D721Med (cell line): ENCODE results near the gene CEBPB.

Experiments used
- DNase-seq: peaks from one replicate; pipeline ENCODE4 v3.0.0; 2011; ENCODE audit warnings: low spot score; ENCODE audit not compliant: insufficient read length
- FAIRE-seq: peaks from 2 replicates; lab custom pipeline; 2011; peaks lifted over from hg19 to GRCh38; lab: Jason Lieb, UNC
- TF ChIP-seq, protein P1 (sequence below): IDR thresholded peaks from 2 replicates; pipeline ENCODE4 v1.5.1; 2012; ENCODE audit warnings: mild to moderate bottlenecking, control low read depth; ENCODE audit not compliant: insufficient read depth; ENCODE audit errors: missing control alignments

The CEBPB gene

DNA sequence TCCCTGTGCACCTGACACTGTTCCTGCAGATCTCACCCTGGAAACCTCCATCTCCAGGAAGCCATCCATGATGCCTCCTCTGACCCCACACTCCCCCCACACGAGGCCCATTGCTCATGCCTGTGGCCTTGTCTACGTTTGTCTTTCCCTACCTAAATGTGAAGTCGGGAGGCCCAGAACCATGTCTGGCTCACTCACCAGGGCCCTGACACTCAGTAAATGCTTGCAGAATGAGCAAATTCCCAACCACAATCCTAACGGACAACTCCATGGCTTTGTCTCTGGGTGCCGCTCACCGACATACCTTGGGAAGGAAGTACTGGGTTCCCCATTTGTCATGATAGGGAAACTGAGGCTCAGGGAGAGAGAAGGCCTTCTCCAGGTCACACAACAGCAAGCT, 44.4 kb upstream of the CEBPB start:
- TF ChIP-seq, protein P1, sequence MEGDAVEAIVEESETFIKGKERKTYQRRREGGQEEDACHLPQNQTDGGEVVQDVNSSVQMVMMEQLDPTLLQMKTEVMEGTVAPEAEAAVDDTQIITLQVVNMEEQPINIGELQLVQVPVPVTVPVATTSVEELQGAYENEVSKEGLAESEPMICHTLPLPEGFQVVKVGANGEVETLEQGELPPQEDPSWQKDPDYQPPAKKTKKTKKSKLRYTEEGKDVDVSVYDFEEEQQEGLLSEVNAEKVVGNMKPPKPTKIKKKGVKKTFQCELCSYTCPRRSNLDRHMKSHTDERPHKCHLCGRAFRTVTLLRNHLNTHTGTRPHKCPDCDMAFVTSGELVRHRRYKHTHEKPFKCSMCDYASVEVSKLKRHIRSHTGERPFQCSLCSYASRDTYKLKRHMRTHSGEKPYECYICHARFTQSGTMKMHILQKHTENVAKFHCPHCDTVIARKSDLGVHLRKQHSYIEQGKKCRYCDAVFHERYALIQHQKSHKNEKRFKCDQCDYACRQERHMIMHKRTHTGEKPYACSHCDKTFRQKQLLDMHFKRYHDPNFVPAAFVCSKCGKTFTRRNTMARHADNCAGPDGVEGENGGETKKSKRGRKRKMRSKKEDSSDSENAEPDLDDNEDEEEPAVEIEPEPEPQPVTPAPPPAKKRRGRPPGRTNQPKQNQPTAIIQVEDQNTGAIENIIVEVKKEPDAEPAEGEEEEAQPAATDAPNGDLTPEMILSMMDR, result no peak
- DNase-seq (no peak), FAIRE-seq (no peak)

DNA sequence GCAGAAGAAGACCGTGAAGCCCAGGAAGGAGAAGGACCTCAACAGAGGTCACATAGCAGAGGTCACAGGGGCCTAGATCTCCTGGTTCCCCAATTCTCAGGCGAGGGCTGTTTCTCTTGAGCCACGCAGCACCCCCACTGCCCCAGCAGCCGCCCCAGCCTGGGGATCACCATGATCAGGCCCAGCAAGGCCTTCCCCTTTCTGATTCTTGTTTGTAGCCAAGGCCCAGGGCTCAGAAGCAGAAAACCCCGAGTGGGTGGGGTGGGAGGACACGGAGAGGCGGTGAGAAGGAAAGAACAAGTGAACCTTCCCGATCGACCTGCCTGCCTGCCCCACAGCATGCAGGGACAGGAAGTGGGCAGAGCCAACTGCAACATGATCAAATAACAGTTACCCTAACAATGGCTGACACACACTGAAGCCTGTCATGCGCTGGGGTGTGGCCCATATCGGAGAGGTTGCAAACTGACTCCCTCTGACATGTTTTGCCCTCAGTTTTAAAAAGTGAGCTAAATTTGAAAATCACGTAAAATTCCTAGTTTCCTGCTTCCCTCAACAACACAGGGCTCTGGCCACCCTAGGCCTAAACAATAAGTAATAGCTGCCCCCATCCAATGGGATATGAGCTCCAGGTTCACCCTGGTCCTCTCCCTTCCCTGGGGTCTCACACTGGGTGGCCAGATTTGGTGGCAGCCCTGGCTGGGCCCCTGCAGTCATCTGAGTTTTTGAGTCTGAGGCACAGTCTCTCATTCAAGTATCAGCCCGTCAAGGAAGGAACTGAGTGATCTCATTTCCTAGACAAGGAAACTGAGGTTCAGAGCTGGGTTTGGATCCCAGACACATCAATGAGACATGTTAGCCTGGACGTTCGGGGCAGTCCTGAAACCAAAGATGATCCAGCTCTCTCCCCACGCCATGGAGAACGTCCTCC, 43.6 kb upstream of the CEBPB start:
- TF ChIP-seq, protein P1, result no peak
- DNase-seq (no peak), FAIRE-seq (no peak)

DNA sequence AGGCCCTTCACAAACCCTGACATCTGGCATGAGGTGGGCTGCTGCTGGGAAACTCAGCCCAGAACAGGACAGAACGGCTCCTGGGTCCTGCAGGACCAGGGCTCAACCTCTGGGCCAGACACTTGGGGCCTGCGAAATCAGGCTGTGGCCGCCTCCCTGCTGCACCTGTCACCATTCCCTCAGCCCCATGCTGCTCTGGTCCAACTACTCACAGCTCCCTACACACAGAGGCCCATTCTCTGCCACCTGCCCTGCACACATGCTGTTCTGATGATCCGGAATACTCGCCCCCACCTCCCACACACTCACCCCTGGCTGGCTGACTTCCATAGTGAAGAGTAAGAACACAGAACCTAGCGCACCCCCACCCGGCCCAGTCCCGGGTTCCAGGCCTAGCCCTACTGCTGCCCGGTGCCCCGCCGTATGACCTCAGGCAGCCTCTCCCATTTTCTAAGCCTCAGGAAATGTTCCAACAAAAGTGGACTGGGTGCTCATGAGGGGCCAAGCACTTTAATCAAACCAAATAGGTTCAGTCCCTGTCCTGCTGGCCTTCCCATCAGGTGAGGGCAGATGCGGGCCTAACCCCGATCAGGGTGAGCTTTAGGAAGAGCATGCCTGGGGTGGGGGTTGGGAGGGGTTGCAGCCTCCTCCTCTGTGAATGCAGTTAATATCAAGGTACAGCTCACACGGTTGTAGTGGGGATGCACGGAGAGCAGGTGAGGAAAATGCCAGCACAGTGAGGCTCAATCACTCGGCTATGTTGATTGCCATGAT, 41.0 kb upstream of the CEBPB start:
- DNase-seq, result no peak
- TF ChIP-seq, protein P1, result no peak
- no peak for FAIRE-seq

DNA sequence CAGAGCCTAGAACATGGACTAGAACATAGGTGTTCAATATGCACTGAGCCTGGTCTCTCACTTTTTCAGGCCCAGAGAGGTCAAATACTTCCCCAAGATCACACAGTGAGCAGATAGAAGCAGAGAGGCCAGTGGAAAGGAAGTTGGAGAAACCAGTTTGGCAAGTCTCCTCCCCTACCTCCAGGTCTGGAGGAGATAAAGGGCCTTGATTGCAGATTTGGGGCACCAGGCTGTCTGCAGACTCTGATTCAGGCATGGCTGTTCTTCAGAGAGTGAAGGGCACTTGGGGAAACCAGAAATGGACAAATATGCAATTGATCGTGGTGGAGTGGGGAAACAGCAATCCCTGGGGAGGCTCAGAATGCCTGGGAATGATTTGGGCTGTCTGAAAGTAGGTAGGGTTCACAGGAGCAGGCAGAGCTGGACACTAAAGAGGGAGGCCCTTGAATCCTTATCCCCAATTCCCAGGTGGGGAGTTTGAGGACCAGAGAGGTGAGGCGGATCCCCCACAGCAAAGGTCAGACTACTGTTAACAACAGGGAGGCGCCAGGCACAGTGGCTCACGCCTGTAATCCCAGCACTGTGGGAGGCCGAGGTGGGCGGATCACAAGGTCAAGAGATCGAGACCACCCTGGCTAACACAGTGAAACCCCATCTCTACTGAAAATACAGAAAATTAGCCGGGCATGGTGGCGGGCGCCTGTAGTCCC, 39.4 kb upstream of the CEBPB start:
- FAIRE-seq, result no peak
- no peak for DNase-seq
- TF ChIP-seq, protein P1, result no peak

DNA sequence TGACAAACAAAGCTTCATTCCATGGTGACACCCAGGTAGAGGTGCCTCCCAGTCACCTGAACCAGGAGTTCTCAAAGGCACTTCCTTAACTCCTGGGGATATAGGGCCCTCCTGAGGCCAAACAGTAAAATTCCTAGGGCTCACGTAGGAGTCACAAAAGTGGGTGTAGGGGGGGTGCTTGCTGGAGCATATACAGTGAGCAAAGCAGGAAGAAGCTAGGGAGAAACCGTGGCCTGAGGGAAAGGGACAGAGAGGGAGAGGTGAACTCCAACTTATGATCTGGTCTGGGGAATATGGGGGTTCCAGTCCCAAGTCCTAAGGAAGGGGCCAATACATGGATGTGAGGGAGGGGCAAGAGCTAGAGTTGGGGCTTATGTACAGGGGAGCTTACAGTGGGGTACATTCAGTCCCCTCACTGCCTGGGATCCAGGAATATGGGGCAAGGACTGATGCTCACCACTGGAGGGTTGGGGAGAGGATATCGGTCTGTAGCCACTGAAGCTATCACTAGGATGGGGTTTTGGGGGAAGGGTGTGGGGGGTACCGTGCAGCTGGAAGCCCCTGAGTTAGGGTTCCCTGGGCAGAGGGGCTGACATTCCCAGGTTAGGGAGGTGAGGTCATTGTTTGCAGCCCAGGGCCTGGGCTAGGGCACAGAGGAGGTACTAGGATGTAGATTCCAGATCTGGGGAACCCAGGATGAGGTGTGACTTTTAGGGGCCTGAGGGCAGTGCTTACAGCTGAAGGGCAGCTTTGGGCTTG, 38.1 kb upstream of the CEBPB start:
- DNase-seq (no peak), FAIRE-seq (no peak)
- TF ChIP-seq, protein P1, result no peak

DNA sequence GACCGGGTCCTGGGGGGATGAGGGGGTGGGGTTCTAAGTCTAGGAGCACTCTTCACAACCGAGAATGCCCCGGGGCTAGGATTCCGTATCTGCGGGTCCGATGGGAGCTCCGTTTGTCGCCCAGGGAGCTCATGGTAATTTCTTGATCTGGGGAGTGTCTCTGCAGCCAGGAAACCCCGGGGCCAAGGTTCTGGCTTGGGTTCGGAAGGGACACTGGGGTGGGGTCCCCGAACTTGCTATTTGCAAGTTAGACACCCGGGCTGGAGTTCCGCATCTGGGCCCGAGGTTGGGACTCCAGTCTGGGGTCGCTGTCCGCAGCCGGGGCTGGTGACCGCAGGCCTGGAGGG, 37.5 kb upstream of the CEBPB start:
- TF ChIP-seq, protein P1, result no peak
- DNase-seq (no peak), FAIRE-seq (no peak)
